GM21619 (cell line): ENCODE results near the gene NT5M.

Experiments used
- ATAC-seq: cut with Tn5 transposase; IDR thresholded peaks from one replicate; pipeline ENCODE4 v1.9.1; 2021; ENCODE audit not compliant: unreplicated experiment

The NT5M gene

DNA sequence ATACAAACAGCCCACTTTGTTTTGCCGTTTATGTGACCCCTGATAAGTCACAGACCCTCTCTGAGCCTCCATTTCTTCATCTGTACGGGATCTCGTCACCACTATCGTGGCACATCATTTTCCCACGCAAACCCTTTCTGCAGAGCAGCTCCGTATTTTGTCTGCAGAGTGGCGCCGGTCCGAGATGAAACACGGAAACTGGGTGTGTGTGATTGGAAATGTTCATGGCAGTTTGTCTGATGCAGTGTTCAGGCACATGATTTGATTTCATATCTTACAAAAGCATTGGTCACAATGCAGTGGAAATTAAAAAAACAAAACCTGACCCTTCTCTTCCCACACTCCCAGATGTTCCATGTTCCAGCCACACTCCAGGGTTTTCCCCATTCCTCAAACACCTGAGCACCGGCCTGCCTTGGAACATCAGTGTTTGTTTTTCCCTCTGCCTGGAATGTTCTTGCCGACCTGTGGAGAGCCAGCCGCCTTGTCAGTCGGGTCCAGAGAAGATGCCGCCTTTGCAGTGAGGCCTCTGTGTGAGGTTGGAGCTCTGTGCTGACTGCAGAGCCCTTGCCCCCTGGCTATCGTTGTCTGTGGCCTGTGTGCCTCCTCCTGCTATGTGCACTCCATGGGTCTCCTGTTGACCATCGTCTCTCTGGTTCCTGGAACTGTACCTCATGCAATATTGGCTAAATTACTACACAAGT lies 39.2 kb downstream of the NT5M start:
- no peak for ATAC-seq

DNA sequence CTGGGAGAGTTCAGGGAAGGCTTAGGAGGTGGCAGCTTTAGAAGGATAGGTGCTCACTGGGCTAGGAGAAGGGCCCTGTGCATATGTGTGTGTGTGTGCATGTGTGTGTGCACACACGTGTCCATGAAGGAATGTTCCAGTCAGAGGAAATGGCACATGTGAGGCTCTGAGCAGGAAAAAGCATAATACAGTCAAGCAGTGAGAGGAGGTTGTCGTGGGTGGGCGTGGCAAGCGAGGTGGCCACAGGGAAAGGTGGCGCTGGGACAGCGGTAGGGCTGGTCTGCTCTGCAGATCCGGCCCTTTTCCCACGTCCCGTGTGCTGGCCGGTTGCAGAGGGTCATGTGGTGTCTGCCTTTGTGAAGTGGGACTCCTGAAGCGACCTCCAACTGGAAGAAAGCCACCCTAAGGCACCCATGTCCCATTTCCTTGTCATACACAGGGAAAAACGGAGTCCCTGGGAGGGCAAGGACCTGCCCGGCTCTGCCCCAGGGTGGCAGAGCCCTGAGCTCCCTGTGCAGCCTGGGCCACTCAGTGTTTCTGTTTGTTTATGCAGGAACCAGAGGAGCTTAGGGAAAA lies 40.1 kb downstream of the NT5M start:
- no peak for ATAC-seq

DNA sequence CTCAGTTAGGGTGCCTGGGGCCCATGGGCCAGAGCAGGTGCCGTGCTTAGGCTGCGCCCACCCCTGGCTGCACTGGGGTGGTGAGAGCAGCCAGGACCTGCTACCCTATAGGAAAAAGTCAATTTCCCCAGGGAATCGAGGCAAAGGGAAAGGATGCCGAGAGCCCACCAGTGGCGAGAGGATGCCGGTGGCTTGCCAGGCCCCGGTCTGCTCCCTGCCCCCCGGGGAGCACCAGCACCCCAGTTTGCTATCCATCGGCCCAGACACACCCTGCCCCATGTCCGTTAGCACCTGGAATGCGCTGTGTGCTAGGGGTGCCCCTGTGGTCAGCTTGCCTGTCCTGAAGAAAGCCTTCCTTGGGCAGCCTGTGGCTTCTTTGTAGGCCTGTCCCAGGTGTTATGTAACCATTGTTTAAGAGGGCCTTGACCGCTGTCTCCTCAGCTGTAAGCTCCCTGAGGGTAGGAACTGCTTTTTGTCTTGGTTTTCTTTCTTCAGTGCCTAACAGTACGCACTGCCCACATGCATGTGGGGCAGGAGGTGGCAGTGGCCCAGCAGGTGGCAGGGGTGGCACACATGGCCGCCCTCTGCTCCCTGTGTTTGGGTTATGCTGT lies 40.8 kb downstream of the NT5M start:
- no peak for ATAC-seq

DNA sequence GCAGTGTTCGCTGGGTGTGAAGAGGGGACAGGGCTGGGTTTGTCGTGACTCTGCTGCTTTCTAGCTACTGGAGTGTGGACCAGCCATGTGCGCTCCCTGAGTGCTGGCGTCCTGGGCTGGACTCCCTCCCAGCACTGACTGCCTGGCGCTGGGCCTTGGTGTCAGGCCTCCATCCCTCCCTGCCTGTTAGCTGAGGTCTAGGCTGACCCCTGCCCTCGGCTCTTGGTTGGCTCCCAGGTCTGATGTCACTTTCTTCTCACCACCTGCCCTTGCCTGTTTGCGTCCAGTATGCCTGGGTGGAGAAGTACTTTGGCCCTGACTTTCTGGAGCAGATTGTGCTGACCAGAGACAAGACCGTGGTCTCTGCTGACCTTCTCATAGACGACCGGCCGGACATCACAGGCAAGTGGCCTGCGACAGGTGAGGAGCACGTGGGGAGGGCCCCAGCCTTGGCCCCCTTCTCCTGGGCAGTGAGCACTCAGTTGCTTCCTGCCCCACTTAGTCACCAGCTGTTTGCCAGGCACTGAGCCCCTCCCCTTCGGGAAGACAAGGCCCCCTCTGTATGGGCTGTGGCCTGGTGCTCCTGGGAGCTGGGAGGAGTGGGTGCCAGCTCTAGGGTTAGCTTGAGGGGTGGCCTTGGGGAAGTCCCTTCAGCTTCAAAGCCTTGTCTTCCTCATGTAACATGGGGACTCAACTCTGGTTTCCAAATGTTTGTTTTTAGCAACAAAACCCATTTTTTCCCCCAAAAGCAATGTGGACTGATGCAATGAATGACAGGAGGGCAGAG lies 41.5 kb downstream of the NT5M start:
- no peak for ATAC-seq

DNA sequence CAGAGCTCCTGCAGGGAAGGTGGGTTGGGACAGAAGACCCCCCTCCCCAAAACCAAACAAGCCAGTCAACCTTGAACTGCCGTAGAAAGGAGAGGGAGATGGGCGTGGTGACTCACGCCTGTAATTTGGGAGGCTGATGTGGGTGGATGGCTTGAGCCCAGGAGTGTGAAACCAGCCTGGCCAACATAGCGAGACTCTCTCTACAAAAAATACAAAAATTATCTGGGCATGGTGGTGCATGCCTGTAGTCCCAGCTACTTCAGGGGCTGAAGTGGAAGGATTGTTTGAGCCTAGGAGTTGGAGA lies 42.1 kb downstream of the NT5M start:
- no peak for ATAC-seq

DNA sequence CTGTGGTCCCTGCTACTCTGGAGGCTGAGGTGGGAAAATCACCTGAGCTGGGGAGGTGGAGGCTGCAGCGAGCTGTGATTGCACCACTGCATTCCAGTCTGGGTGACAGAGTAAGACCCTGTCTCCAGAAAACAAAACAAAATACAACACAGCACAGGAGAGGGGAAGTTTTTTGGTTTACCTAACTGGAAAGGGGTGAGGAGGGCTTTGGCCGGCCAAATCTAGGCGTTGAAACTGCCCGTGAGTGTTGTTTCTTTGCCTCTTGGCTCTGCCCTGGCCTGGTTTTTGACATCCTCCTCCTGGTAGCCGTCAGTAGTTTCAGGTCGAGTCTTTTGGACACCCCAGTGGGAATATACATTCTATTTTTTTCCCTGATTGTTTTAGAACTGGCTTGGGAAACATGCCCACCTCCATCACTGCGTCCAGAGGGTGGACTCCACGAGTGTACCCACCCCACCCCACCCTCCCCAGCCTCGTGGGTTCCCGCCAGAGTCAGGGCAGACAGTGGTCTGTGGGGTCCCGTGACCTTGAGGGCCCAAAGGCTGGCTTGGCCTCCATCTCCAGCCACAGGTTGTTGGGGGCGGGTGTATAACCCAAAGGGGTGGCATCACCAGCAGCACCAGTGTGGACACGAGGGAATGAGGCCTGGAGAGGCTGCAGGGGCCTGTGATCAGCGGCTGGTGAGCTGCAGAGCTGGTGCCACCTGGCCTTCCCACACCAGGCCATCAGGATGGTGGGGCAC lies 42.7 kb downstream of the NT5M start:
- ATAC-seq = no peak

DNA sequence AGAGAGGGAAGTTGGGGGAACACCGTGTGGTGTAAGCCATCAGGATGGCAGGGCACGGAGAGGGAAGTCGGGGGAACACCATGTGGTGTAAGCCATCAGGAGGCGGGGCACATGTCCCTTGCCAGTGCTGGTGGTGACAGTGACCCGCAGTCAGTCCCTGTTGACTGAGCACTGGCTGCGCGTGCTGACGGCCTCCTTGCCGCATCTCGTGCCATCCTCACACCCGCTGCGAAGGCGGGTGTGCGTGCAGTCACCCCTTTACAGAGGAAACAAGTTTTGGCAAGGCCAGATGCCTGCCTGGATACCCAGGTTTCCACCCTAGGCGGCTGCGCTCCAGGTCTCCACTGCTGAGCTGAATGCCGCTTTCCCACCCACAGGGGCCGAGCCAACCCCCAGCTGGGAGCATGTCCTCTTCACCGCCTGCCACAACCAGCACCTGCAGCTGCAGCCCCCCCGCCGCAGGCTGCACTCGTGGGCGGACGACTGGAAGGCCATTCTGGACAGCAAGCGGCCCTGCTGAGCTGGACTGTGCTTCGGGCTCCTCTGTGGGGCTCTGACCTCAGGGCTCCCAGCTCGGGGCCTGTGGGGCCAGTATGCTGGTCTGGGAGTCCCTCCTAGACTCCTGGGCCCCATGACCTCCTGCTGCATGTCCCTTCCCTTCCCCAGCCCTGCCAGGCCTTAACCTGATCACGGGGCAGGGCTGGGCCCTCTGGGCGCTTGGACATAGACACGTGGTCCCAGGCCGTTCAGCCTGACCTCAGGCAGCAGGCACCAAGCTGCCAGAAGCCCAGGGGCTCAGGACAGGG lies 43.5 kb downstream of the NT5M start:
- no peak for ATAC-seq

DNA sequence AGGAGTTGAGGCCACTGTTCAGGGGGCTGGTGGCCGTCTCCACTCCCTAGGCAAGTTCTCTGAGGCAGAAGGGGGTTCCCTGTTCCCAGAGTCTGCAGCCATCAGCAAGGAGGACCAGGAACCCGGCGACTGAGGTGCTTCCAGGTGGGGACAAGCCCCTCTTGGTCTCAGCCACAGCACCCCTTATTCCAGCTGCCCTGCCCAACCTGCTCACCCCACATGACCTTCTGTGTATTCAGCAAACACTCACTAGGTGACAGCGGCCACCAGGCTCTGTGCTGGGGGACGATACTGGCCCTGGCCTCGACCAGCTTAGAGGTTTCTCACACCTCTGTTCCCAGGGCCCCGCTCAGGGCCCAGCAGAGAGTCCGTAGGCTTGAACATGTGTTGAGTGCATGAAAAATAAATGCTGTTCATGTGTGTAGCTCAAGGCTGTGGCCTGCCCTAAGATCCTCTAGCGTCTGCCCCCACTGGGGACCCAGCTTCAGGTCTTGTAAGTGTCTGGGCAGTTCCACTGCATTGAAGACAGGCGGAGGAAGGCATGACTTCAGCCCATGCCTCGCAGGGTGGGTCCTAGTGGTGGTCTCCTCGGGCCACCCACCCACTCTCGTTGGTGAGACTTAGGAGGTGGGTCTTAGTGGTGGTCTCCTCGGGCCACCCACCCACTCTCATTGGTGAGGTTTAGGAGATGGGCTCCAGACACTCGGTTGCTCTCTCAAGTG lies 44.2 kb downstream of the NT5M start:
- ATAC-seq = no peak

DNA sequence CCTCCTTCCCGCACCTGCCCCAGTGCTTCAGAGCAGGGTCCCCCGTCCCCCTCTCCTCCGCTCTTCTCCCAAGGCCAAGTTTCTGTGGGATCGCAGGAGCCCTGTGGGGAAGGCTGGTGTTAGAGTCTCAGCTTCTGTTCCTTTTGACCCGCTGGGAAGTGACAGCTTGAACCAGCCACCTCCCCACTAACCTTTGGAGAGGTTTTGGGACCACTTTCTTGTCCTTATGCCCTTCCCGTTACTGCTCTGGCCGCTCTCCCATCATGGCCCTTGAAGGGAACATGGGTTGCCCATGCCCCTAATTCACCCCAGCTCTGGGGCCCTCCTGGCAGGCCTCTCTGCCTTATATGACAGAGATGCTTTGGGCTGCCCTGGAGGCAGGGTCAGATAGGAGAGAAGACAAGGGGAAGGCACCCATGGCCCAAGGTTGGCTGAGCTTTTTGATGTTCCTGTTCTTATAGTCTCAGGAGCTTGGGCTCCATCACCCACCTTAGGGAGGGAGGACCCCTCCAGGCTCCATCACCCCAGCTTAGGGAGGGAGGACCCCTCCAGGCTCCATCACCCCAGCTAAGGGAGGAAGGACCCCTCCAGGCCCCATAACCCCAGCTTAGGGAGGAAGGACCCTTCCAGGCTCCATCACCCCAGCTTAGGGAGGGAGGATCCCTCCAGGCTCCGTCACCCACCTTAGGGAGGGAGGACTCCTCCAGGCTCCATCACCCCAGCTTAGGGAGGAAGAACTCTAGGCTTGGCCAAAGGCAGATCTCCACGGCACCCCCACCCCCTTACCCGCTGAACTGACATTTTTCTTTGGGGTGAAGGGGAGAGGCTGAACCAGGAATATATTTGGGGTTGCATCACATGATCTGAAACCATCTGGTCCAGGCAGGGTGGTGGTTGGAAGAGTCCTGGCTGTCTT lies 45.0 kb downstream of the NT5M start:
- no peak for ATAC-seq

DNA sequence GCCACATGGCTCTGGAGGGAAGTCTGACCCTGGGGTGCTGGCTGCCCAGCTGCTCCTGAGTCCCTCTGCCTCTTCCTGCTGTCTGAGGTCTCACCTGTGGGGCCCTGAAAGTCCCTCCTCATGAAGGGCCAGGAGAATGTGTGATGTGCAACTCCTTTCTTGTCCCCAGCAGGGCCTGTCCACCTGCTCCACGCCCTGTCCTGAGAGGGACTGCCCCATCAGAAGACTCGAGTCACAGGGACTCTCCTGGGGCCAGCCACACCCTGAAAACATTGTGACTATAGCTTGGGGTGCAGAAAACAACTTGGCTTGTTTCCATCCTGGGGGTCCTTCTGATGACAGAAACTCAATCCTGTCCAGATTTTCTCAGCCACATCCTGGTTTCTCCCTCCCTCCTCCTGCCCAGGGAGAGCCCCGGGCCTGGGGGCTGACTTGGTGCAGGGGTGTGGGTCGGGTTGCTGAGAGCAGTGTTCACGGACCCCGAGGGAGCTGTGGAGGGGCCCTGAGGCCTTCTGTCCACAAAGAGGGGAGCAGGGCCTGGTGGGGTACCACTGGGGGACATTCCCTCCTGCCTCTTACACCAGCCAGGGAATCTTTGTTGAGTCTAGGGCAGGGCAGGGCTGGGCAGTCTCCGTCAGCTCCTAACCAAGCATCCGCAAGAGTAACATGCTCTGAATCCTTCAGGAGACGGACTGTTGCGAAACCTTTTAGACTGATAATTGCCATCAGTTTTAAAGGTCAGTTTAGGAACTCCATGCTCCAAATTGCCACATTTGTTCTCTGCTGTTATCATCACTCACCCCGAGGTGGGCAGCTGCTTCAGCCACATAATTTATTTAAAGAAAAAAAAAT lies 45.9 kb downstream of the NT5M start:
- ATAC-seq = no peak

DNA sequence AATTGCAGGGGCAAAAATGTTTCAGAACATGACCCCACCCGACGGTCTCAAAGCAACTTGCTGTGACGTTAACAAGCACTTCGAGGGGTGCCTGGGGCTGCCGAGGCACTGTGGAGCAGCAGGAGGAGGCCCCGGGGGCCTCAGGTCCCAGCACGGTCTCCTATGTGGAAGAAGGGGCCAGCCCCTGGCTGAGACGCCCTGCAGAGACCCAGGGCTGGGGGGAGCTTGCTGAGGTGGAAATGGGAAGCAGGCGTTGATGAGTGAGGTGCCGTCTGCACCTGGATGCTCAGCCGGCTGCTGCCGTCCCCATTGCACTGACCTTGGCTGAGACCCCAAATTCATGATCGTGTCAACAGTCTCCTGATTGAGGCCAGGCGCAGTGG lies 46.5 kb downstream of the NT5M start:
- no peak for ATAC-seq

DNA sequence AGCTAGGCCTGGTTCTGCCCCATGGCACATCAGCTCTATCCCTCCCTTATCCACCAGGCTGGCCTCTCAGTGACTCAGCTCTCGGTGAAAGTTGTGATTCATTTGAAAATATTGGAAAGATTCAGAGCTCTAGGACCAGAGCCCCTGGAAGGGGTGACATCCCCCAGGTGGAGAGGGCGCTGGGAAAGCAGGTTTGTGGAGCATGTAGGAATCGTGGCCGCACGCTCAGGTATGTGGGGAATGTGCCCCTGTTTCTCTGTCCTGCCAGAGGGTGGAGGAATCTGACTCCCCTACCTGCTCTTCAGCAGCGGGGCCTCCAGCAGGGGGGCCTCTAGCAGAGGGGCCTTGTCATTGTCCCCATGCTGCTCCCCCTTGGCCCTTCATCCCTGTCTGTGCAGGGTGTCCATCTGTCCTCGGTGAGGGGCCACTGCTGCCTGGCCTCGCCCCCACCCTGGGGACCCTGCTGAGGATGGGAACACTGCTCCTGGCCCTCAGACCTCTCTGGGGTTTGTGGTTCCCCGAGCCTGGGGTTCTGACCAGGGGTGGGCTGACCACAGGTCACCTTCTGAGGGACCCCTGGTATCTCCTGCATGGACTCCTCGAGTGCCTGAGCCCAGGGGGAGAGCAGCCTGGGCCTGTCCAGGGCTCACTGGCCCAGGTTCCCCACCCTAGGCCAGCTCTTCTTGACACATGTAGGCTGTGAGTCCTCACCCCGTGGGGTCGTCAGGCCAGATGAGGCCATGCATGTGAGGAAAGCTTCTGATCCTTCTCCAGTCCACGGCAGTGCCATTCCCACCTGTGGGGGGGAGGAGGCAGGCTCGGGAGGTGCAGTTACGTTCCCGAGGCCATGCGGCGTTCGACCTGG lies 47.5 kb downstream of the NT5M start:
- no peak for ATAC-seq

DNA sequence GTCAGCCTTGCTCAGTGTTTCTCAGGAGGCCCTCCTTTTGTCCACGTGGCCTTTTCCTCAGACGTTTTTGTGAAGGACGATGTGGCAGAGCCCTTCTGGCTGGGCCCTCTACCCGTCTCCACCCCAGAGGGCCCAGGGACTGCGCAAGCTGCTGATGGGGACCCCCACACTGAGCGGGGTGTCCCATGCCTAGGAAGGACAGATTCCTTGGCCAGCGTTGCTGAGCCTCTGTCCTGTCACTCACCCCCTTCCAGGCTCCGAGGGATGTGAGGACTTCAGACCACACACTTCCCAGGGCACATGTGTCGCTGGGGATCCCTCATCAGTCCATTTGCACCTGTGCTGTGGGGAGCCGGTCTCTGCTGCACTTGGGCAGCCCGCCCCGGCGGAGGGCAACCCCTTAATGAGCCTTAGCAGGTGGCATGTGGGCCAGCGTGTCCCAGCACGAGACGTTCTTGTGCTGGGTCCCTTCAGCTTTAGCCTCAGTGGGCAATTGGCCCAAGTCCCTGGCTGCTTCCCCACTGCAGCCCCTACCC lies 48.3 kb downstream of the NT5M start:
- ATAC-seq = no peak

DNA sequence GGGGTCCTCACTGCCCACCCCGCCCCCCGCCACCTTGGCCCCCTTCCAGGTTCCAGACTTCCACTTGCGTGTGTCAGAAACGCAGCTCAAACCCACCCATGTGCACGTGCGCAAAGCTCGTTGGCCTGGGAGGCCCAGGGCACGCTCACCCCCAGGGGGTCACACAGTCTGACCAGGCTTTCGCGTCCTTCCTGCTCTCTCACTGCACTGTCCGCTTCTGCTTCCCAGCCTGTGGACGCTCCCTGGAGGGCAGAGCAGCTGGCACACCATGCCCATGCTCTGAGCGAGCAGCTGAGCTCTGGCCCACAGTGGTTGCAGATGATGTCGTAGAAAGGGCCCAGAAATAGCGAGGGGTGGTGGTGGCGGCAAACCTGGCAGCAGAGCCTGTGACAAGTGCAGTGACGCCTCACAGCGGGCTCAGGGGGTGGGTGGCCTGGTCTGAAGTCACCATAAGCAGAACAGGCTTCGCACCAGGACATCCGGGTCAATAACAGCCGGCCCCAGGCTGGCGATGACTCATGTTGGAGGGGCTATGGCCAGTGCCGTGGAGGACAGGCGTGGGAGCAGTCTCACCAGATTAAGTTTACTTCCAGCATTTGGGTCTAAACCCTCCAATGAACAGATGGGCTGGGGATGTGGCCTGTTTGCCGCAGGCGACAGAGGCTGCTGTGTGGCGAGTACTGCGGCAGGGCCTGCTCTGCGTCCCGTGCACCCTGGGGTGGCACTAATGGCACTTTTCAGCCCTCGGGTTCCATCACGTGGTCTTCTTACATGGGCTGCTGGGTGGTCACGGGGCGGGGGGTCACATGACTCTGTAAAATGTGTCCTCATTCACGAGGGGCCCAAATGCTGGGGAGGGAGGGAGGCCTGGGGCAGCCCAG lies 49.0 kb downstream of the NT5M start:
- ATAC-seq = no peak

DNA sequence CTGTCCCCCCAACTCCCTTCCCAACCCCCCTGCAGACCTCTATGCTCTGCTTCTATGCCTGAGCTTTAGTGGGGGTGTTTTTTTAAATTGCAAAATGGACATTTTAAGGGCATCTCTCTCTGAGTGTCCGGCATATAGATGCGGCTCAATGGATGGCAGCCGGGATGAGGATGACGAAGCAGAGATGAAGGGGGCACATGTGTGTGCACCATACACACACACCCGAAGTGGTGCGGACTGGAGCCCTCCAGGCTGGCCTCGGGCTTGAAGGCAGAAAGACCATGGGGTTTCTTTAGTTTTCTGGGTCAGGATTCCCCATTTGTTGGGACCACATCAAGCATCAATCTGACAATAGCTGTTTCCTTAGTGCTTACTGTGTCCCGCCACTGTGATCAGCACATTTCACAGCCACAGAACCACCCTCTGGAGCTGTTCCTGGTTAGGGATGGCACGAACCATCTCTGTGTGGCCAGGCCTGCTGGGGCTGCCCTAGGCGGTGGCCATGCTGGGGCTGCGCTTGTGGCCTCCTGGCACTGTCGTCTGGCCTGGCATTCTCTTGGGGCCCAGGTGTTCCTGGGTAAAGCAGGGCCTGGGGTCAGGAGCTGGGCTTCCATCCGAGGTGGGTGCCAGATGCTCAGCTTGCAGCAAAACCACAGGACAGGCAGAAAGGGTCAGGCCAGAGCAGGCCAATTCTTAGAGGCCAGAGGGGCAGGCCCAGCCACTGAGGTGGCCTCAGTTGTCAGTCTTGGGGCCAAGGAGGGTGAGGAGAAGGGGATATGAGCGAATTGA lies 49.9 kb downstream of the NT5M start:
- no peak for ATAC-seq
